HepG2 (cell line): ENCODE measurements around the gene ACSF3. TPM values are rescaled to one million over a fixed set of nuclear protein-coding genes. Genes with fewer than 3 reads are reported as not detected.
A peak's percentile ranks its signal among the peaks of the same experiment; 100 is the strongest.

ENCODE experiments used
- ARNTL ChIP-seq: sonication (generic); formaldehyde crosslinking; IDR thresholded peaks from 2 replicates; pipeline ENCODE4 v1.4.0; 2020; ENCODE audit warnings: mild to moderate bottlenecking, missing genetic modification reagents
- ATF1 ChIP-seq: IDR thresholded peaks from 2 replicates; pipeline ENCODE4 v1.6.1; 2016; ENCODE audit warnings: mild to moderate bottlenecking, control low read depth
- BATF2 ChIP-seq: sonication (generic); formaldehyde crosslinking; IDR thresholded peaks from 2 replicates; pipeline ENCODE4 v1.8.0; 2022; ENCODE audit warnings: mild to moderate bottlenecking, missing genetic modification reagents, moderate library complexity
- DDIT3 ChIP-seq: sonication (generic); formaldehyde crosslinking; IDR thresholded peaks from 2 replicates; pipeline ENCODE4 v1.4.0; 2020; ENCODE audit warnings: mild to moderate bottlenecking, missing genetic modification reagents
- ESRRA ChIP-seq: sonication (generic); formaldehyde crosslinking; IDR thresholded peaks from 2 replicates; pipeline ENCODE4 v1.5.1; 2020; ENCODE audit warnings: mild to moderate bottlenecking, low read depth, missing genetic modification reagents
- FOXO4 ChIP-seq: sonication (generic); formaldehyde crosslinking; conservative IDR thresholded peaks from 2 replicates; pipeline ENCODE4 v1.8.1; 2023; ENCODE audit warnings: missing genetic modification reagents
- HCFC1 ChIP-seq: fragments of 150-350 bp; IDR thresholded peaks from 2 replicates; pipeline ENCODE4 v1.6.1; 2014; ENCODE audit warnings: low read depth, low read length
- IRF9 ChIP-seq: sonication (generic); formaldehyde crosslinking; IDR thresholded peaks from 2 replicates; pipeline ENCODE4 v1.8.0; 2022; ENCODE audit warnings: missing genetic modification reagents, mild to moderate bottlenecking, borderline replicate concordance
- KLF6 ChIP-seq: IDR thresholded peaks from 2 replicates; pipeline ENCODE4 v1.8.0; 2016; ENCODE audit warnings: missing biosample characterization, missing genetic modification reagents
- MEIS2 ChIP-seq: sonication (generic); formaldehyde crosslinking; IDR thresholded peaks from 2 replicates; pipeline ENCODE4 v1.9.0; 2021; ENCODE audit warnings: mild to moderate bottlenecking, missing genetic modification reagents
- NR2C2 ChIP-seq: sonication (generic); formaldehyde crosslinking; IDR thresholded peaks from 2 replicates; pipeline ENCODE4 v1.4.0; 2020; ENCODE audit warnings: missing genetic modification reagents, mild to moderate bottlenecking, moderate library complexity, borderline replicate concordance
- ONECUT2 ChIP-seq: sonication (generic); formaldehyde crosslinking; IDR thresholded peaks from 2 replicates; pipeline ENCODE4 v1.4.0; 2020; ENCODE audit warnings: missing genetic modification reagents
- SP140L ChIP-seq: sonication (generic); formaldehyde crosslinking; IDR thresholded peaks from 2 replicates; pipeline ENCODE4 v1.4.0; 2020; ENCODE audit warnings: missing genetic modification reagents, borderline replicate concordance
- TAF1 ChIP-seq: sonication (generic); formaldehyde crosslinking; IDR thresholded peaks from 2 replicates; pipeline ENCODE4 v1.4.0; 2020; ENCODE audit warnings: missing genetic modification reagents
- THAP7 ChIP-seq: sonication (generic); formaldehyde crosslinking; IDR thresholded peaks from 2 replicates; pipeline ENCODE4 v1.8.1; 2023; ENCODE audit warnings: mild to moderate bottlenecking, missing genetic modification reagents
- YY1 ChIP-seq: IDR thresholded peaks from 2 replicates; pipeline ENCODE4 v1.6.1; 2011; ENCODE audit warnings: low read length, low read depth, moderate library complexity, mild to moderate bottlenecking; ENCODE audit not compliant: insufficient read depth, insufficient replicate concordance
- ZBTB21 ChIP-seq: sonication (generic); formaldehyde crosslinking; IDR thresholded peaks from 2 replicates; pipeline ENCODE4 v1.4.0; 2020; ENCODE audit warnings: missing genetic modification reagents
- ZBTB33 ChIP-seq: sonication (generic); formaldehyde crosslinking; IDR thresholded peaks from 2 replicates; pipeline ENCODE4 v1.4.0; 2020; ENCODE audit warnings: missing genetic modification reagents
- ZFP1 ChIP-seq: IDR thresholded peaks from 2 replicates; pipeline ENCODE4 v1.6.1; 2016
- ZFP36L2 ChIP-seq: sonication (generic); formaldehyde crosslinking; IDR thresholded peaks from 2 replicates; pipeline ENCODE4 v1.4.0; 2020; ENCODE audit warnings: missing genetic modification reagents
- ZNF235 ChIP-seq: sonication (generic); formaldehyde crosslinking; IDR thresholded peaks from 2 replicates; pipeline ENCODE4 v1.8.1; 2023; ENCODE audit warnings: mild to moderate bottlenecking, missing genetic modification reagents, borderline replicate concordance
- ZNF562 ChIP-seq: sonication (generic); formaldehyde crosslinking; IDR thresholded peaks from 2 replicates; pipeline ENCODE4 v1.8.0; 2022; ENCODE audit warnings: missing genetic modification reagents, borderline replicate concordance
- ZNF570 ChIP-seq: sonication (generic); formaldehyde crosslinking; IDR thresholded peaks from 2 replicates; pipeline ENCODE4 v1.4.0; 2020; ENCODE audit warnings: mild to moderate bottlenecking, missing genetic modification reagents, borderline replicate concordance
- ZNF598 ChIP-seq: sonication (generic); formaldehyde crosslinking; IDR thresholded peaks from 2 replicates; pipeline ENCODE4 v1.5.1; 2020; ENCODE audit warnings: mild to moderate bottlenecking, missing genetic modification reagents, borderline replicate concordance
- polyA plus RNA-seq, 8 experiments: library from polyadenylated mRNA; depleted of rRNA in 3 of 8; stranded (reverse) in 7 of 8; unstranded in 1 of 8; fragments of >200 nt; fragmentation: Illumina TruSeq in 4 of 8; extraction: Trizol in 4 of 8; gene quantifications; 2 replicates each; pipeline versions ENCODE4 v1.2.1 to v1.2.3, GENCODE V29; 2011 to 2016; ENCODE audit warnings: low read depth in 4 of 8, missing spikeins in 1 of 8, mixed read lengths in 1 of 8; ENCODE audit not compliant: insufficient read depth in 1 of 8
- total RNA-seq, 5 experiments: library from RNA; depleted of rRNA; stranded (reverse); fragments of >200 nt; fragmentation: Illumina TruSeq; extraction: Trizol; gene quantifications; 2 replicates each; pipeline ENCODE4 v1.2.3, GENCODE V29; 2016; ENCODE audit warnings: low read depth in 1 of 5

ACSF3 gene
- total and polyA plus RNA-seq, 2 of the 13 experiments (the other 11 are each of a cell fraction or from before 2014, with no cell fraction given): 14.9 to 30.6 TPM

GRCh38 chr16:89171216-89172170 is 77.8 kb downstream of the ACSF3 start, which contains the start of gene CDH15 (continued):
- TF ChIP-seq THAP7 (CRISPR knock-in tag) (no peak), ESRRA (no peak), NR2C2 (no peak), ATF1 (no peak), ONECUT2 (CRISPR knock-in tag) (no peak), ZNF562 (CRISPR knock-in tag) (no peak), KLF6 (CRISPR knock-in tag) (no peak), MEIS2 (CRISPR knock-in tag) (peak; percentile 34; the same call in 1 of the 2 replicates), TAF1 (no peak), ZFP1 (no peak), IRF9 (CRISPR knock-in tag) (no peak), ZNF570 (CRISPR knock-in tag) (no peak), FOXO4 (CRISPR knock-in tag) (no peak), ZNF235 (CRISPR knock-in tag) (0 out of 2 replicates have a peak, but pooled peaks have one; percentile 47), BATF2 (CRISPR knock-in tag) (no peak), ZNF598 (no peak), ZFP36L2 (no peak), ARNTL (peak; percentile 87), SP140L (CRISPR knock-in tag) (no peak), DDIT3 (CRISPR knock-in tag) (no peak), ZBTB21 (CRISPR knock-in tag) (no peak), YY1 (peak; percentile 28), HCFC1 (no peak), ZBTB33 (CRISPR knock-in tag) (no peak)
